ENCODE data around the gene GJA5.

DNA sequence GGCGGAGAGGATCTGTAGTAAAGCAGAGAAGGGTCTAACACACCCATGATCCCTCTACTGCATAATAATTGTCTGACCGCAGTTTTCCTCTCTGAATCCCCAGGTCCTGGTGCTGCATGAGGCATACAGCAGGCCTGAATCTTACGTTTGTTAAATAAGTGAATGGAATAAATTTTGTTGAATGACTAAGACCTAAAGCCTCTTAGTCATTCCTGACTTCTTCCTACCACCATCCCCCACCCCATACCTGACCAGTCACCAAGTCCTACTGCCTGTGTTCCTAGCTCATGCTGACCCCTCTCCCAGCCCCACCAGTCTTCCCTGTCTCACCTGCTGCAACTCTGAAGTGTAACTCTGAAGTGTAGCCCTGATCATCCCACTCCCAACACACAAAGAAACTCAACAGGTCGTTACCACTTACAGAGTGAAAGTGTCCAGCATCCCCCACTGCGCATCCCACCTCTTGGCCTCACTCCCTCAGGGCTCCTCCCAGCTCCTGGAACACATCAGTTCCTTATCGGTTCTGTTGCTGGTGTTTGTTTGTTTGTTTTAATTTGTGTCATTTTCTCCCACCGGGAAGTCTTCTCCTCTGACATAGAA lies 9.7 kb downstream of the GJA5 start:
- TF ChIP-seq POLR2A (IDR thresholded peaks at IDR 0.05), result no peak
- TF ChIP-seq, protein P1, sequence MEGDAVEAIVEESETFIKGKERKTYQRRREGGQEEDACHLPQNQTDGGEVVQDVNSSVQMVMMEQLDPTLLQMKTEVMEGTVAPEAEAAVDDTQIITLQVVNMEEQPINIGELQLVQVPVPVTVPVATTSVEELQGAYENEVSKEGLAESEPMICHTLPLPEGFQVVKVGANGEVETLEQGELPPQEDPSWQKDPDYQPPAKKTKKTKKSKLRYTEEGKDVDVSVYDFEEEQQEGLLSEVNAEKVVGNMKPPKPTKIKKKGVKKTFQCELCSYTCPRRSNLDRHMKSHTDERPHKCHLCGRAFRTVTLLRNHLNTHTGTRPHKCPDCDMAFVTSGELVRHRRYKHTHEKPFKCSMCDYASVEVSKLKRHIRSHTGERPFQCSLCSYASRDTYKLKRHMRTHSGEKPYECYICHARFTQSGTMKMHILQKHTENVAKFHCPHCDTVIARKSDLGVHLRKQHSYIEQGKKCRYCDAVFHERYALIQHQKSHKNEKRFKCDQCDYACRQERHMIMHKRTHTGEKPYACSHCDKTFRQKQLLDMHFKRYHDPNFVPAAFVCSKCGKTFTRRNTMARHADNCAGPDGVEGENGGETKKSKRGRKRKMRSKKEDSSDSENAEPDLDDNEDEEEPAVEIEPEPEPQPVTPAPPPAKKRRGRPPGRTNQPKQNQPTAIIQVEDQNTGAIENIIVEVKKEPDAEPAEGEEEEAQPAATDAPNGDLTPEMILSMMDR (IDR thresholded peaks at IDR 0.05), result no peak

All from right lobe of liver (tissue), 4 donors.